Body of pancreas (tissue), 4 donors: ENCODE measurements around the gene HSD17B3. TPM values are rescaled to one million over a fixed set of nuclear protein-coding genes. Genes with fewer than 3 reads are reported as not detected.

Source experiments
- ATAC-seq: fragments of 150-250 bp; one replicate; pipeline ENCODE4 v1.9.1; 2016
- DNase-seq, 4 donors: peaks; one replicate each; pipeline ENCODE4 v3.0.0-alpha.2; 2019
- H3K27ac ChIP-seq, 4 donors: fragments of 200-600 bp; sonication (generic); 1 replicate in 3 of 4; 2 replicates in 1 of 4; pipeline versions ENCODE4 v1.5.1 to v1.6.1; 2016 to 2019; ENCODE audit warnings: mild to moderate bottlenecking in 1 of 4, mixed read lengths in 1 of 4, moderate library complexity in 1 of 4
- H3K27me3 ChIP-seq, 2 donors: fragments of 200-600 bp; sonication (generic); one replicate each; pipeline ENCODE4 v1.6.0; 2016; ENCODE audit warnings: mild to moderate bottlenecking in 1 of 2
- H3K36me3 ChIP-seq, 2 donors: fragments of 200-600 bp; sonication (generic); replicated peaks in 1 of 2; 2 replicates each; pipeline ENCODE4 v1.5.1; 2016; ENCODE audit warnings: low read depth in 2 of 2; ENCODE audit not compliant: insufficient read depth in 1 of 2
- H3K4me1 ChIP-seq: fragments of 200-600 bp; sonication (generic); one replicate; pipeline ENCODE4 v1.6.0; 2016
- H3K4me3 ChIP-seq, 2 donors: fragments of 200-600 bp; sonication (generic); 1 replicate in 1 of 2; 2 replicates in 1 of 2; pipeline ENCODE4 v1.5.1; 2016 to 2019
- H3K9me3 ChIP-seq, 3 donors: fragments of 200-600 bp; sonication (generic); 1 replicate in 2 of 3; 2 replicates in 1 of 3; pipeline ENCODE4 v1.5.1; 2016
- POLR2A ChIP-seq, 3 donors: fragments of 450-650 bp; IDR thresholded peaks; one replicate each; pipeline ENCODE4 v1.6.1; 2016; ENCODE audit warnings: antibody characterized with exemption in 3 of 3, mild to moderate bottlenecking in 2 of 3
- WGBS, 2 donors: methylation state at CpG; one replicate each; pipeline ENCODE4 v1.1.5; 2017; 5-methylcytosine and 5-hydroxymethylcytosine counted together
- intact Hi-C: fragments of 100-400 bp; cut with DNase I; formaldehyde crosslinking; loops from one replicate; pipeline ENCODE4 v1.15.1; 2023
- total RNA-seq, 2 donors: library from RNA; depleted of rRNA; stranded (reverse); fragments of >200 nt; gene quantifications; one replicate each; pipeline ENCODE4 v1.1.0, GENCODE V29; 2016
- TF ChIP-seq, protein P1 (sequence below), 7 experiments: fragments of 450-650 bp in 4 of 7; fragments of 200-600 bp in 3 of 7; sonication (generic) in 3 of 7; IDR thresholded peaks; one replicate each; pipeline ENCODE4 v1.5.1; 2016 to 2019; ENCODE audit warnings: antibody characterized with exemption in 7 of 7

Gene HSD17B3
- total RNA-seq, 2 donors from 2014 or later: 0.52 TPM; not detected in 1

DNA sequence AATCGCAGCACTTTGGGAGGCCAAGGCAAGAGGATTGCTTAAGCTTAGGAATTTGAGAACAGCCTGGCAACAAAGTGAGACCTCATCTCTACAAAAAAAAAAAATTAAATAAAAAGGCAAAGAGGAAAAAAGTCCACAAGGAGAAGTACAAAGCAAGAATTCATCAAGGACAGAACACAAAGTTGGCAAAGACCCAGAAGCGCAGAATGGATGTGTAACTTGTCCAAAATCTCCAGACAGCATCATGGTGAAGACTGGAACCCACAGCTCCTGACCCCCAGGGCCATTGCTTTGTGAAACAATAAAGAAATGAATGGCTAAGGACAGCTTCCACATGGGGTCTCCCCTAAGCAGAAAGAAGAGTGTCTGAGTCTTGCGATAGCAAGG is 7.8 kb downstream of the HSD17B3 start:
- Histone ChIP-seq H3K27me3 (no peaks in the 10 kb centered on the region), H3K9me3 (no peaks in the 10 kb centered on the region), H3K27ac (no peak overlapping the region), H3K4me3 (no peak overlapping the region), H3K4me1 (no peaks in the 10 kb centered on the region), H3K36me3 (no peaks in the 10 kb centered on the region)
- intact Hi-C loops: no loop called here
- ATAC-seq (no peak), DNase-seq (no peak)
- 95 to 96% methylated on average over 3 of the region's 3 CpGs for WGBS, 2 donors
- TF ChIP-seq, protein P1, sequence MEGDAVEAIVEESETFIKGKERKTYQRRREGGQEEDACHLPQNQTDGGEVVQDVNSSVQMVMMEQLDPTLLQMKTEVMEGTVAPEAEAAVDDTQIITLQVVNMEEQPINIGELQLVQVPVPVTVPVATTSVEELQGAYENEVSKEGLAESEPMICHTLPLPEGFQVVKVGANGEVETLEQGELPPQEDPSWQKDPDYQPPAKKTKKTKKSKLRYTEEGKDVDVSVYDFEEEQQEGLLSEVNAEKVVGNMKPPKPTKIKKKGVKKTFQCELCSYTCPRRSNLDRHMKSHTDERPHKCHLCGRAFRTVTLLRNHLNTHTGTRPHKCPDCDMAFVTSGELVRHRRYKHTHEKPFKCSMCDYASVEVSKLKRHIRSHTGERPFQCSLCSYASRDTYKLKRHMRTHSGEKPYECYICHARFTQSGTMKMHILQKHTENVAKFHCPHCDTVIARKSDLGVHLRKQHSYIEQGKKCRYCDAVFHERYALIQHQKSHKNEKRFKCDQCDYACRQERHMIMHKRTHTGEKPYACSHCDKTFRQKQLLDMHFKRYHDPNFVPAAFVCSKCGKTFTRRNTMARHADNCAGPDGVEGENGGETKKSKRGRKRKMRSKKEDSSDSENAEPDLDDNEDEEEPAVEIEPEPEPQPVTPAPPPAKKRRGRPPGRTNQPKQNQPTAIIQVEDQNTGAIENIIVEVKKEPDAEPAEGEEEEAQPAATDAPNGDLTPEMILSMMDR (IDR thresholded peaks at IDR 0.05): no peak
- no peak for TF ChIP-seq POLR2A (IDR thresholded peaks at IDR 0.05)

DNA sequence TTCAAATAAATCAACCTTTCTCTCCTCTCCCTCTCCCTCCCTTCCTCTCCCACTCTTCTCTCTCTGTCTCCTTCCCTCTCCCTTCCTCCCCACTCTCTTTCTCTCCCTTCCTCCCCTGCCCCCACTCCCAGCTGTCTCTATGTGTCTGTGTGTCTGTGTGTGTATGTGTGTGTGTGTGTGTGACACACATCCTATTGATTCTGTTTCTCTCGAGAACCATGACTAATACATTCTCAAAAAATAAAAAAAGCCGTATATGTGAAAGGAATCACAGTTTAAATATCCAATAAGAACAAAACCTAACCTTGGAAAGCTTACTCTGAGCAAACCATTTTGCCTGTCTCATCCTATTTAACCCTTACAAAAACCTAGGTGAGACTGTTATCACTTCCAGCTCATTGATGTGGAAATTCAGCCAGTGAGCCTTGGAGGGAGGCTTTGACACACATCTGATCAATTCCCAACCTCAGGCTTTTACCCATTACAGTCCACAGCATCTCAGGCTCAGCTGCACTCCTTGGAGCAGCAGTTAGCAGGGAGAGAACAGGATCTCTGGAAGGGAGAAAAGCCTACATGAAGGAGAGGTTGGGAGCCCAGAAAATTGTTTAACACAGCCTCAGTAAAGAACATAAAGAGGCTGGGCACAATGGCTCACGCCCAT is 8.3 kb downstream of the HSD17B3 start:
- intact Hi-C loops: no loop called here
- Histone ChIP-seq H3K4me1 (no peaks in the 10 kb centered on the region), H3K27ac (no peak overlapping the region), H3K36me3 (no peaks in the 10 kb centered on the region), H3K9me3 (no peaks in the 10 kb centered on the region), H3K4me3 (no peak overlapping the region), H3K27me3 (no peaks in the 10 kb centered on the region)
- ATAC-seq (no peak), DNase-seq (no peak)
- TF ChIP-seq POLR2A (IDR thresholded peaks at IDR 0.05): no peak
- TF ChIP-seq, protein P1 (IDR thresholded peaks at IDR 0.05): no peak
- WGBS, 2 donors: 43 to 62% methylated on average over 3 of the region's 3 CpGs

DNA sequence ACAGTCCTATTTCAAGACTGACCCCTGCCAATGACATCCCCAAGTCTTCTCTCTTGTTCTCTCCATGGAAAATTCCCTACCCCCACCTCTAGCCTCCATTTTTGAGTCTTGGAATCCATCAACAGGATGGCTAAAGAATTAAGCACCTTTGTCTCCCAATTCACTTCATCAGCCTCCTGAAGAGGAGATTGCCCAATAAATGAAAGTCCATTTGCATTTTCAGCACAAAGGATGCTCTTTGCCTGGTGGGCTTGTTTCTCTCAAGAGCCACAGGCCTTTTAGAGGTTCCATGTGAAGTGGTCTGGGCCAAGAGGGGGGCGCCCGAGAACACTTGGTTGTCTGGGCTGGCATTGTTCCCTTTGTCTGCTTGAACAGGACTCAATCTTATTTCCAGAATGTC is 12.6 kb downstream of the HSD17B3 start:
- intact Hi-C loops: no loop called here
- Histone ChIP-seq H3K36me3 (no peaks in the 10 kb centered on the region), H3K4me1 (no peaks in the 10 kb centered on the region), H3K27me3 (no peaks in the 10 kb centered on the region), H3K9me3 (no peaks in the 10 kb centered on the region), H3K4me3 (no peak overlapping the region), H3K27ac (no peak overlapping the region)
- TF ChIP-seq, protein P1 (IDR thresholded peaks at IDR 0.05): no peak
- no peak for TF ChIP-seq POLR2A (IDR thresholded peaks at IDR 0.05)
- ATAC-seq: no peak
- 100% methylated on average over 2 of the region's 2 CpGs for WGBS, 2 donors
- no peak for DNase-seq

DNA sequence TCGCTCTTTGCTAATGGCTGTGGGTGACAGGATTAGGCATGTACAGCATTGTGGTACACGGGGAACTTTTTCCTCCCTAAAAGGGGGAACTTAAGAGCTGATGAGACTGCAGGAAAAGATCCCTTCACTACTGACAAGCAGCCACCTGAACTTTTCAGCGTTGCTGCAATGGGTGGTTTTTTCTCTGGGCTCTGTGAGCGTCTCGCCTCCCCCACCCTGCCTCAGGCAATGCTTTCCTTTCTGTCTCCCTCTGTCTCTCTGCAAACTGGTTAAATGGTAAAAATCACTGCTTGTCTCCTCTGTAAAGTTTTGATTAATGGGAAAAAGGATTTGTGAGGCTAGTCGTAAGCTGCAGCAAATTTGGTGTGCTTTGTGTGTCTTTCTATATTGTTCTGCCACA is 20.3 kb downstream of the HSD17B3 start:
- 89 to 96% methylated on average over 6 of the region's 6 CpGs for WGBS, 2 donors
- Histone ChIP-seq H3K9me3 (no peaks in the 10 kb centered on the region), H3K36me3 (no peaks in the 10 kb centered on the region), H3K4me3 (no peak overlapping the region), H3K4me1 (no peaks in the 10 kb centered on the region), H3K27ac (no peak overlapping the region), H3K27me3 (no peaks in the 10 kb centered on the region)
- DNase-seq: no peak
- TF ChIP-seq POLR2A (IDR thresholded peaks at IDR 0.05): no peak
- TF ChIP-seq, protein P1 (IDR thresholded peaks at IDR 0.05): no peak
- no peak for ATAC-seq
- intact Hi-C loops: no loop called here

DNA sequence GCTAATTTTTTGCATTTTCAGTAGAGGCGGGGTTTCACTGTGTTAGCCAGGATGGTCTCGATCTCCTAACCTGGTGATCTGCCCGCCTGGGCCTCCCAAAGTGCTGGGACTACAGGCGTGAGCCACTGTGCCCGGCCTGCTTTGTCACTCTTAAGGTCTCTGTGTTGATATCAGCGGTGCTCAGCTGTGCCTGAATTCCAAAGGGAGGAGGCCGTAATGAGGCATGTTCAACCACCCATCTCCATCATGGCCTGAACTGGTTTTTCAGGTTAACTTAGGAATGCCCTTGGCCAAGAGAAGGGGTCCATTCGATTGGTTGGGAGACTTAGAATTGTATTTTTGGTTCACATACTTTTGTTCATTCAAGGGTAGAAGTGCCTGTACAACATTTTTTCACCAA is 22.0 kb downstream of the HSD17B3 start:
- no peaks in the 10 kb centered on the region for H3K36me3 ChIP-seq
- H3K27ac ChIP-seq: no peak overlapping the region
- peak in 3 of 4 donors; percentile 13 to 52 (median 24) for DNase-seq
- peak; percentile 60 for ATAC-seq
- WGBS, 2 donors: 64 to 65% methylated on average over 8 of the region's 8 CpGs
- no peak overlapping the region for H3K4me3 ChIP-seq
- no peaks in the 10 kb centered on the region for H3K4me1 ChIP-seq
- H3K27me3 ChIP-seq: no peaks in the 10 kb centered on the region
- H3K9me3 ChIP-seq: peaks cover 0 to under 1% (median 0%) of the 10 kb centered on the region in 3 donors
- intact Hi-C loops: no loop called here
- TF ChIP-seq, protein P1 (IDR thresholded peaks at IDR 0.05): no peak
- TF ChIP-seq POLR2A (IDR thresholded peaks at IDR 0.05): no peak
